ENCODE results near the gene CRYBA1.

CRYBA1 gene

GRCh38 chr17:29283961-29284360 lies 37.3 kb downstream of the CRYBA1 start:
- DNase-seq: no peak

DNA sequence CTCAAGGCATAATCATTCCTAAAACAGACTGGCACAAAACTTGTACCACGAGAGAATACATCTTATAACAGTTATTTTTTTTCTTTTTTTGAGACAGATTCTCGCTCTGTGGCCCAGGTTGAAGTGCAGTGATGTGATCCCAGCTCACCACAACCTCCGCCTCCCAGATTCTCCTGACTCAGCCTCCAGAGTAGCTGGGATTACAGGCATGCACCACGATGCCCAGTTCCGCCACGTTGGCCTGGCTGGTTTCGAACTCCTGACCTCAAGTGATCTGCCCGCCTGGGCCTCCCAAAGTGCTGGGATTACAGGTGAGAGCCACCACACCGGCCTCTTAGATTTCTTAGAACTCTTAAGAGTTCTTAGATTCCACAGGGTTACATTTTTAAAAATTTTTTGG lies 43.2 kb downstream of the CRYBA1 start:
- no peak for DNase-seq

- DNase-seq: peak; percentile 19
These were observed 44.6 kb downstream of the CRYBA1 start for GRCh38 chr17:29291163-29291752.

- no peak for DNase-seq
These were observed 45.7 kb downstream of the CRYBA1 start for GRCh38 chr17:29292071-29292991.

- no peak for DNase-seq
These were observed 46.6 kb downstream of the CRYBA1 start for GRCh38 chr17:29292992-29293889.

- peak; percentile 98 for DNase-seq
These were observed 47.4 kb downstream of the CRYBA1 start, which contains the start of gene NUFIP2 for GRCh38 chr17:29293890-29294579. NUFIP2 (minus strand) TSS chr17:29294148; CDS start chr17:29294059, 89 bp downstream.

- no peak for DNase-seq
These were observed 47.9 kb downstream of the CRYBA1 start for GRCh38 chr17:29294580-29294900.

DNA sequence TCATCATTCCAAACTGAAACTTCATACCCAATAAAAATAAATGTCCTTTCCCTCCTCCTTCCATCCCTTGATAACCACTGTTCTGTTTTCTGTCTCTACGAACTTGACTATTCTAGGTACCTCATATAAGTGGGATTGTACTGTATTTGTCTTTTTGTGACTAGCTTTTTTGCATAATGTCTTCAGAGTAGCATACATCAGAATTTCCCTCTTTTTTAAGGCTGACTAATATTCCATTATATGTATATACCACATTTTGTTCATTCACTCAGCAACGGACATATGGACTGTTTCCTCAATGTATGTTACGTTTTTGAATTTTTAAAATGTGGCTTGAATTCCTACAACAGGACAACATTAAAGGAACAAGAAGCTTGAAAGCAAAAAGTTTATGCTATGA lies 48.8 kb downstream of the CRYBA1 start:
- DNase-seq: no peak

- DNase-seq: no peak
These were observed 52.4 kb downstream of the CRYBA1 start for GRCh38 chr17:29299031-29299430.

- DNase-seq: no peak
These were observed 56.7 kb downstream of the CRYBA1 start for GRCh38 chr17:29303386-29303785.
